Mesenchymal stem cell (in vitro differentiated cells and primary cell): Measurements from ENCODE around the gene FAM193B.

Experiments used
- DNase-seq: peaks from one replicate; pipeline ENCODE4 v3.0.0-alpha.2; 2013
- H2AFZ ChIP-seq: one replicate; pipeline ENCODE4 v1.6.1; 2013; ENCODE audit warnings: low read depth, mild to moderate bottlenecking, control low read depth, inconsistent platforms, low read length, moderate library complexity
- H2AK5ac ChIP-seq: 2 replicates; pipeline ENCODE4 v1.6.1; 2013; ENCODE audit warnings: low read length, moderate library complexity, mild to moderate bottlenecking, inconsistent platforms; ENCODE audit not compliant: severe bottlenecking
- H2BK120ac ChIP-seq: one replicate; pipeline ENCODE4 v1.6.1; 2013; ENCODE audit warnings: low read depth, mild to moderate bottlenecking, inconsistent platforms, low read length, moderate library complexity
- H2BK12ac ChIP-seq, 2 experiments: one replicate each; pipeline ENCODE4 v1.6.1; 2013; ENCODE audit warnings: inconsistent platforms in 2 of 2, low read length in 2 of 2, mild to moderate bottlenecking in 2 of 2, moderate library complexity in 2 of 2, control low read depth in 1 of 2
- H2BK15ac ChIP-seq: one replicate; pipeline ENCODE4 v1.6.1; 2013; ENCODE audit warnings: mild to moderate bottlenecking, low read depth, inconsistent platforms; ENCODE audit not compliant: poor library complexity, severe bottlenecking
- H2BK5ac ChIP-seq: 2 replicates; pipeline ENCODE4 v1.6.1; 2013; ENCODE audit warnings: low read depth, mild to moderate bottlenecking, low read length, control low read depth, inconsistent platforms; ENCODE audit not compliant: poor library complexity, severe bottlenecking
- H3K14ac ChIP-seq, 2 experiments: one replicate each; pipeline ENCODE4 v1.6.1; 2013; ENCODE audit warnings: inconsistent platforms in 2 of 2, low read length in 2 of 2, control low read depth in 1 of 2, mild to moderate bottlenecking in 1 of 2, moderate library complexity in 1 of 2
- H3K18ac ChIP-seq, 2 experiments: one replicate each; pipeline ENCODE4 v1.6.1; 2013; ENCODE audit warnings: inconsistent platforms in 2 of 2, low read length in 2 of 2, control low read depth in 1 of 2, low read depth in 1 of 2, mild to moderate bottlenecking in 1 of 2
- H3K23ac ChIP-seq, 2 experiments: one replicate each; pipeline ENCODE4 v1.6.1; 2013; ENCODE audit warnings: inconsistent platforms in 2 of 2, low read length in 2 of 2, mild to moderate bottlenecking in 2 of 2, moderate library complexity in 2 of 2, control low read depth in 1 of 2
- H3K27ac ChIP-seq: 2 replicates; pipeline ENCODE4 v1.5.1; 2013; ENCODE audit warnings: mild to moderate bottlenecking, moderate library complexity, low read length, control low read depth, inconsistent platforms; ENCODE audit not compliant: poor library complexity, severe bottlenecking
- H3K27me3 ChIP-seq, 2 experiments: 2 replicates each; pipeline versions ENCODE4 v1.6.1 to v1.7.0; 2013; ENCODE audit warnings: low read length in 2 of 2, mild to moderate bottlenecking in 2 of 2, moderate library complexity in 2 of 2, control low read depth in 1 of 2, inconsistent platforms in 1 of 2; ENCODE audit not compliant: control insufficient read depth in 1 of 2, insufficient read depth in 1 of 2
- H3K36me3 ChIP-seq, 2 experiments: 2 replicates each; pipeline versions ENCODE4 v1.6.1 to v1.7.0; 2013; ENCODE audit warnings: low read length in 2 of 2, control low read depth in 1 of 2, inconsistent platforms in 1 of 2, low read depth in 1 of 2, mild to moderate bottlenecking in 1 of 2; ENCODE audit not compliant: insufficient read depth in 2 of 2, control insufficient read depth in 1 of 2
- H3K4ac ChIP-seq, 2 experiments: one replicate each; pipeline ENCODE4 v1.6.1; 2013; ENCODE audit warnings: inconsistent platforms in 2 of 2, low read length in 2 of 2, mild to moderate bottlenecking in 2 of 2, moderate library complexity in 2 of 2, control low read depth in 1 of 2, low read depth in 1 of 2
- H3K4me1 ChIP-seq: 2 replicates; pipeline ENCODE4 v1.6.1; 2013; ENCODE audit warnings: low read depth, low read length, control low read depth; ENCODE audit not compliant: control insufficient read depth, insufficient read depth
- H3K4me2 ChIP-seq: 2 replicates; pipeline ENCODE4 v1.6.1; 2013; ENCODE audit warnings: low read length, mild to moderate bottlenecking, inconsistent platforms; ENCODE audit not compliant: poor library complexity, severe bottlenecking
- H3K4me3 ChIP-seq, 2 experiments: 2 replicates each; pipeline versions ENCODE4 v1.5.1 to v1.7.0; 2013; ENCODE audit warnings: low read length in 2 of 2, mild to moderate bottlenecking in 2 of 2, control low read depth in 1 of 2, low read depth in 1 of 2; ENCODE audit not compliant: insufficient read depth in 1 of 2
- H3K79me1 ChIP-seq: replicated peaks from 2 replicates; pipeline ENCODE4 v1.6.1; 2013; ENCODE audit warnings: mild to moderate bottlenecking, control low read depth, low read length, inconsistent platforms; ENCODE audit not compliant: poor library complexity, severe bottlenecking
- H3K9ac ChIP-seq: 2 replicates; pipeline ENCODE4 v1.7.0; 2013; ENCODE audit warnings: mild to moderate bottlenecking, low read length, moderate library complexity
- H3K9me3 ChIP-seq: 2 replicates; pipeline ENCODE4 v1.7.0; 2013; ENCODE audit warnings: mild to moderate bottlenecking, low read length; ENCODE audit not compliant: control insufficient read depth
- H4K8ac ChIP-seq: one replicate; pipeline ENCODE4 v1.6.1; 2013; ENCODE audit warnings: inconsistent platforms, mild to moderate bottlenecking, low read length, moderate library complexity
- H4K91ac ChIP-seq: one replicate; pipeline ENCODE4 v1.6.1; 2013; ENCODE audit warnings: mild to moderate bottlenecking, low read length, inconsistent platforms
- WGBS: methylation state at CpG from one replicate; pipeline ENCODE4 v1.1.7; 2013; ENCODE audit warnings: mixed read lengths; 5-methylcytosine and 5-hydroxymethylcytosine counted together

FAM193B gene

GRCh38 chr5:177495243-177496060, 58.9 kb downstream of the FAM193B start:
- peak; percentile 94 for DNase-seq
- Histone ChIP-seq H4K8ac (peak overlapping the region; percentile 67), H4K91ac (peak overlapping the region; percentile 99), H3K27me3 (no peaks in the 10 kb centered on the region), H3K23ac (no peak overlapping the region), H3K36me3 (peaks cover 40 to 48% of the 10 kb centered on the region in 2 experiments), H3K4me3 (peak overlapping the region; percentile 69 to 80), H2BK15ac (peak overlapping the region; percentile 73), H3K14ac (peak overlapping the region in 1 of 2 experiments; percentile 82), H2BK5ac (peak overlapping the region; percentile 99), H2AFZ (no peak overlapping the region), H3K18ac (peak overlapping the region; percentile 81 to 100), H3K4ac (peak overlapping the region; percentile 94 to 98), H3K9me3 (no peaks in the 10 kb centered on the region), H2BK12ac (peak overlapping the region; percentile 93 to 96), H2BK120ac (peak overlapping the region; percentile 90), H3K79me1 (peaks cover 7% of the 10 kb centered on the region), H2AK5ac (peak overlapping the region; percentile 82), H3K27ac (peak overlapping the region; percentile 99), H3K4me1 (peaks cover 51% of the 10 kb centered on the region), H3K9ac (peak overlapping the region; percentile 94), H3K4me2 (peak overlapping the region; percentile 76)
- WGBS, result 33% methylated on average over 14 of the region's 14 CpGs

- peak overlapping the region; percentile 90 for H2BK120ac ChIP-seq
- H3K4me3 ChIP-seq, result peak overlapping the region; percentile 15 to 80
- peaks cover 60% of the 10 kb centered on the region for H3K4me1 ChIP-seq
- H3K4ac ChIP-seq, result peak overlapping the region; percentile 49 to 81
- peak overlapping the region; percentile 99 for H2BK5ac ChIP-seq
- peak overlapping the region; percentile 73 for H2BK15ac ChIP-seq
- H3K18ac ChIP-seq, result peak overlapping the region; percentile 82 to 83
- DNase-seq, result peak; percentile 94
- no peak overlapping the region for H2AFZ ChIP-seq
- peak overlapping the region in 1 of 2 experiments; percentile 82 for H3K14ac ChIP-seq
- WGBS, result 5% methylated on average over 6 of the region's 11 CpGs
- H3K27ac ChIP-seq, result peak overlapping the region; percentile 99
- H3K4me2 ChIP-seq, result peak overlapping the region; percentile 62
- no peaks in the 10 kb centered on the region for H3K27me3 ChIP-seq
- peak overlapping the region; percentile 67 for H4K8ac ChIP-seq
- H3K36me3 ChIP-seq, result peaks cover 49 to 57% of the 10 kb centered on the region in 2 experiments
- no peaks in the 10 kb centered on the region for H3K9me3 ChIP-seq
- H3K23ac ChIP-seq, result no peak overlapping the region
- H3K79me1 ChIP-seq, result peaks cover 7% of the 10 kb centered on the region
- H2BK12ac ChIP-seq, result peak overlapping the region; percentile 69 to 87
- H2AK5ac ChIP-seq, result peak overlapping the region; percentile 90
- H3K9ac ChIP-seq, result peak overlapping the region; percentile 94
- H4K91ac ChIP-seq, result peak overlapping the region; percentile 87
These were observed 59.8 kb downstream of the FAM193B start for GRCh38 chr5:177494346-177495195.

- Histone ChIP-seq H3K4me2 (peak overlapping the region; percentile 46), H3K4me1 (peaks cover 67% of the 10 kb centered on the region), H4K91ac (no peak overlapping the region), H2BK15ac (no peak overlapping the region), H4K8ac (peak overlapping the region; percentile 5), H2BK5ac (peak overlapping the region; percentile 49), H3K4me3 (peak overlapping the region in 1 of 2 experiments; percentile 63), H2AK5ac (peak overlapping the region; percentile 90), H3K27ac (peak overlapping the region; percentile 99), H2BK12ac (peak overlapping the region in 1 of 2 experiments; percentile 45), H3K4ac (peak overlapping the region; percentile 20 to 81), H2BK120ac (peak overlapping the region; percentile 69), H3K9ac (peak overlapping the region; percentile 94), H3K36me3 (peaks cover 56 to 64% of the 10 kb centered on the region in 2 experiments), H2AFZ (no peak overlapping the region), H3K14ac (peak overlapping the region in 1 of 2 experiments; percentile 69), H3K27me3 (no peaks in the 10 kb centered on the region), H3K18ac (peak overlapping the region; percentile 82 to 83), H3K79me1 (peaks cover 8% of the 10 kb centered on the region), H3K23ac (no peak overlapping the region), H3K9me3 (no peaks in the 10 kb centered on the region)
- no peak for DNase-seq
- WGBS, result 77% methylated on average over 5 of the region's 5 CpGs
These were observed 60.5 kb downstream of the FAM193B start for GRCh38 chr5:177493795-177494345.
